HEK293T (cell line): ENCODE measurements around the gene TTC16.

Source experiments
- ARNT ChIP-seq: fragments of 450-650 bp; IDR thresholded peaks from 2 replicates; pipeline ENCODE4 v1.6.1; 2017; ENCODE audit warnings: mild to moderate bottlenecking
- BHLHE40 ChIP-seq: fragments of 450-650 bp; IDR thresholded peaks from 2 replicates; pipeline ENCODE4 v1.6.1; 2016; ENCODE audit warnings: mild to moderate bottlenecking, moderate library complexity, borderline replicate concordance
- ELF4 ChIP-seq: fragments of 450-650 bp; IDR thresholded peaks from 2 replicates; pipeline ENCODE4 v1.6.1; 2017; ENCODE audit warnings: antibody characterized with exemption
- FOXA1 ChIP-seq: fragments of 450-650 bp; IDR thresholded peaks from 2 replicates; pipeline ENCODE4 v1.6.1; 2016; ENCODE audit warnings: mild to moderate bottlenecking
- FOXK2 ChIP-seq: fragments of 450-650 bp; IDR thresholded peaks from 2 replicates; pipeline ENCODE4 v1.6.1; 2016; ENCODE audit warnings: mild to moderate bottlenecking
- FOXM1 ChIP-seq: fragments of 450-650 bp; IDR thresholded peaks from 2 replicates; pipeline ENCODE4 v1.6.1; 2017; ENCODE audit warnings: mild to moderate bottlenecking, borderline replicate concordance
- HDGF ChIP-seq: fragments of 450-650 bp; IDR thresholded peaks from 2 replicates; pipeline ENCODE4 v1.6.1; 2017; ENCODE audit warnings: antibody characterized with exemption, borderline replicate concordance
- LEF1 ChIP-seq: fragments of 450-650 bp; IDR thresholded peaks from 2 replicates; pipeline ENCODE4 v1.6.1; 2017; ENCODE audit warnings: mild to moderate bottlenecking, borderline replicate concordance
- NFRKB ChIP-seq: fragments of 450-650 bp; IDR thresholded peaks from 2 replicates; pipeline ENCODE4 v1.6.1; 2016; ENCODE audit warnings: mild to moderate bottlenecking, moderate library complexity
- SP1 ChIP-seq: fragments of 450-650 bp; IDR thresholded peaks from 2 replicates; pipeline ENCODE4 v1.6.1; 2017
- SUZ12 ChIP-seq: fragments of 450-650 bp; IDR thresholded peaks from 2 replicates; pipeline ENCODE4 v1.6.1; 2016; ENCODE audit warnings: mild to moderate bottlenecking
- TARDBP ChIP-seq: fragments of 450-650 bp; IDR thresholded peaks from 2 replicates; pipeline ENCODE4 v1.6.1; 2016
- TF ChIP-seq, protein P1 (sequence below): fragments of 450-650 bp; IDR thresholded peaks from 2 replicates; pipeline ENCODE4 v1.6.1; 2016

DNA sequence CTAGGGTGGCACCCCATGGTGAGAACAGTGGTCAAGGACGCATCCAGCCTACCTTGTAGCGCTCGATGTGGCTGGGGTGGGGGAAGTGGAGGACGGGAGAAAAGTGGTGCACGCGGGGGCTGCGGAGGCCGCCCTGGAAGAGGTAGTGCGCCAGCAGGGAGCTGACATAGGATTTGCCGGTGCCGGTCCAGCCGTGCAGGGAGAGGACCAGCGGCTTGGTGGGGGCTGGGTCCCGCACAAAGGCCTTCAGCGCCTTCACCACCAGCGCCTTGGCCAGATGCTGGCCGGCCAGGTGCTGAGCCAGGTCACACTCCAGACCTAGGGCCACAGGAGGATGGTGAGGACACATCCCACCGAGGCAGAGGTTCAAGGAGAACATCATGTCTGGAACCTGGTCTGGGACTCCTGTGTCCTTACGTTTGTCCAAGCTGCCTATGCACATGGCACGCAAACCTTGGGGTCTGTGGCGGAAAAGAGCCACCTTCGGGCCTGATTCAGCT, 18.4 kb downstream of the TTC16 start:
- TF ChIP-seq BHLHE40, result no peak
- no peak for TF ChIP-seq LEF1
- no peak for TF ChIP-seq TARDBP
- TF ChIP-seq, protein P1, sequence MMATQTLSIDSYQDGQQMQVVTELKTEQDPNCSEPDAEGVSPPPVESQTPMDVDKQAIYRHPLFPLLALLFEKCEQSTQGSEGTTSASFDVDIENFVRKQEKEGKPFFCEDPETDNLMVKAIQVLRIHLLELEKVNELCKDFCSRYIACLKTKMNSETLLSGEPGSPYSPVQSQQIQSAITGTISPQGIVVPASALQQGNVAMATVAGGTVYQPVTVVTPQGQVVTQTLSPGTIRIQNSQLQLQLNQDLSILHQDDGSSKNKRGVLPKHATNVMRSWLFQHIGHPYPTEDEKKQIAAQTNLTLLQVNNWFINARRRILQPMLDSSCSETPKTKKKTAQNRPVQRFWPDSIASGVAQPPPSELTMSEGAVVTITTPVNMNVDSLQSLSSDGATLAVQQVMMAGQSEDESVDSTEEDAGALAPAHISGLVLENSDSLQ, result no peak
- TF ChIP-seq ELF4, result no peak
- TF ChIP-seq FOXK2, result no peak
- TF ChIP-seq FOXM1, result no peak
- no peak for TF ChIP-seq NFRKB
- no peak for TF ChIP-seq SP1
- TF ChIP-seq SUZ12, result no peak
- no peak for TF ChIP-seq FOXA1
- TF ChIP-seq ARNT, result no peak; the same call in 1 of the 2 replicates
- 0 out of 2 replicates have a peak, but pooled peaks have one; percentile 63 for TF ChIP-seq HDGF
